Measurements from ENCODE around the gene PPP1R3G.

- no peak for TF ChIP-seq CTCF (IDR thresholded peaks at IDR 0.05; ENCODE audit: insufficient read depth, low read depth, low read length)
- no peak for TF ChIP-seq EZH2 (IDR thresholded peaks at IDR 0.05; ENCODE audit: insufficient read depth, low read length)
These were observed 22.2 kb downstream of the PPP1R3G start for GRCh38 chr6:5107341-5107740.

Data from astrocyte (in vitro differentiated cells and primary cell).